HG03159 (cell line): ENCODE data around the gene RFC4.
"Not testable (repeated sequence)": the region's sequence is repeated elsewhere in the genome, so short reads cannot be mapped to it uniquely, and the experiment has no call there.

Experiments used
- ATAC-seq: cut with Tn5 transposase; IDR thresholded peaks from one replicate; pipeline ENCODE4 v1.9.1; 2021; ENCODE audit warnings: mild to moderate bottlenecking, moderate library complexity; ENCODE audit not compliant: unreplicated experiment

The RFC4 gene

DNA sequence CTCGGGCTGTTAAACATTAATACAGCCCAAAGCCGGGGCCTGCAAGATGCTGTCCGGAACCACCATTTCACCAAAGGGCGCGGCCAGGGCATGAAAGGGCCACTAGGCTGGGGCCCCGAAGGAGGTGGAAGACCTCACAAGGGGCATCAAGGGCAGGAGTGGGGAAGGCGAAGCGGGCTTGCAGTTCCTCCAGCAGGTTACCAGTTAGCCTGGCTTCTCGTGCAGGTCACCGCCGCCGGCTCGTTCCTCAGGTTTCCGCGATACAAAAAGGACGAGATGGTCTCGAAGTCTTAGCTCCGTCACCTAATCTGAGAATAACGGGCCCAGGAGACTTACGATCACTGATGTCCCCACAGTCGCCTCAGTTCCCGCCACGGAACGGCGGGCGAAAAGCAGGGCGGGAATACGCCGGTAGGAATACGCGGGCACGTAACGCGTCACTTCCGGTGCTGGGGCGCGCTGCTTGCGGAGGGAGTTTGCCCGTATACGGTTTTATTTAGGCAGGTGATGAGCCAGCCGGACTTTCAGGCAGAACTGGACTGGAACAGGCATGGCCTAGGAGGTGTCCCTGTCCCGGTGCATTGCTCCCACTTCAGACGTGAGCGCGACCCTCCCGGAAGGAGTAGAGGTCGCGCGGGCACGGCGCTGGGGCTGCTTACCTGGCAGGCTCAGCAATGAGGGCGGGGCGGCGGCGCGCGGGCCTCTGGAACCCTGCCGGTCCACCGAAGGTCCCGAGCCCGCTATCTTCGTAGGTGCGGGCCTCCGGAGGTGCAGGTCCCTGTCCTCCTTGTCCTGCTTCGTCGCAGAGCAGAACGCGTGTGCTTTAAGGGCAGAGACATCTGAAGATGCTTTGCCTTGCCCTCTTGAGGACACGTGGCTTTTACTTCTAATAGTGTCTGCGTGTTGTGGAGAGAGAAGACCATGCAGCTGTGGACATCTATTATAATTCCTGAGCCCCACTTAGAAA is at the start of gene RFC4:
Gene RFC4 (minus strand): TSS at position 394 of the 967 bp plus-strand sequence. CDS start 1,769 bp downstream, outside the sequence.
- peak; percentile 89 for ATAC-seq

DNA sequence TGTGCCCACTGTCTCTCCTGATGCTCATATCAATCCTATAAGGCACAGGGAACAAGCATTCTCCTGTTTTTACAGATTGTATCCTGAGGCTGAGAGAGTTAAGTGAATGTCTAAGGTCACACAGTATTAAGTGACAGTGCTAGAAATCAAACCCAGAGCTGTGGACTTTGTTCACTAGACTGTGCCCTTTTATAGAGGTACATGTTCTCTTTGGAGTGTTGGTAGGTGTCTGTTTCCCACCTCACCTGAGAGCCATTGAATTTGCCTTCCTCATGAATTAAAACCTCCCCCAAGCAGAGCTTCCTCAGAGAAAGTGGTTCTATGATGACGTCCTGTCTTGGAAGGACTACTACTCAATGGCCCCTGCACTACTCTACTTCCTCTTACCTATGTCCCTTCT is 48.7 kb upstream of the RFC4 start:
- no peak for ATAC-seq

DNA sequence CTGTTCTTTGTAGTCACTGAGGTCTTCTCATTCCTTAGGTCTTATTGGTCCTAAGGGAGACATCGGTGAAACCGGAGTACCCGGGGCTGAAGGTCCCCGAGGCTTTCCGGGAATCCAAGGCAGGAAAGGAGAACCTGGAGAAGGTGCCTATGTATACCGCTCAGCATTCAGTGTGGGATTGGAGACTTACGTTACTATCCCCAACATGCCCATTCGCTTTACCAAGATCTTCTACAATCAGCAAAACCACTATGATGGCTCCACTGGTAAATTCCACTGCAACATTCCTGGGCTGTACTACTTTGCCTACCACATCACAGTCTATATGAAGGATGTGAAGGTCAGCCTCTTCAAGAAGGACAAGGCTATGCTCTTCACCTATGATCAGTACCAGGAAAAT is 47.9 kb upstream of the RFC4 start:
- ATAC-seq = no peak

DNA sequence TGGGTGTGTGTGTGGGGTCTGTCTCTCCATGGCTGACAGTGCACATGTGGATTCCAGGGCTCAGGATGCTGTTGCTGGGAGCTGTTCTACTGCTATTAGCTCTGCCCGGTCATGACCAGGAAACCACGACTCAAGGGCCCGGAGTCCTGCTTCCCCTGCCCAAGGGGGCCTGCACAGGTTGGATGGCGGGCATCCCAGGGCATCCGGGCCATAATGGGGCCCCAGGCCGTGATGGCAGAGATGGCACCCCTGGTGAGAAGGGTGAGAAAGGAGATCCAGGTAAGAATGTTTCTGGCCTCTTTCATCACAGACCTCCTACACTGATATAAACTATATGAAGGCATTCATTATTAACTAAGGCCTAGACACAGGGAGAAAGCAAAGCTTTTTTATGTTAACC is 46.7 kb upstream of the RFC4 start:
- no peak for ATAC-seq

- not testable (repeated sequence) for ATAC-seq
These were observed 45.6 kb upstream of the RFC4 start for GRCh38 chr3:186851835-186852234.

- no peak for ATAC-seq
These were observed 43.2 kb upstream of the RFC4 start for GRCh38 chr3:186849374-186849975.

- no peak for ATAC-seq
These were observed 41.2 kb upstream of the RFC4 start for GRCh38 chr3:186847437-186847836.

- no peak for ATAC-seq
These were observed 39.5 kb upstream of the RFC4 start for GRCh38 chr3:186845756-186846155.

GRCh38 chr3:186844908-186845307 is 38.6 kb upstream of the RFC4 start:
- ATAC-seq = no peak

- ATAC-seq = no peak
These were observed 36.8 kb upstream of the RFC4 start for GRCh38 chr3:186843039-186843432.

- no peak for ATAC-seq
These were observed 36.2 kb upstream of the RFC4 start, which contains the start of gene ADIPOQ for GRCh38 chr3:186842426-186843038. Gene ADIPOQ (plus strand): TSS chr3:186842710. CDS start chr3:186853059, 10,349 bp downstream.

- ATAC-seq = no peak
These were observed 35.3 kb upstream of the RFC4 start for GRCh38 chr3:186841620-186842019.

GRCh38 chr3:186839874-186840641 is 33.8 kb upstream of the RFC4 start:
- no peak for ATAC-seq

DNA sequence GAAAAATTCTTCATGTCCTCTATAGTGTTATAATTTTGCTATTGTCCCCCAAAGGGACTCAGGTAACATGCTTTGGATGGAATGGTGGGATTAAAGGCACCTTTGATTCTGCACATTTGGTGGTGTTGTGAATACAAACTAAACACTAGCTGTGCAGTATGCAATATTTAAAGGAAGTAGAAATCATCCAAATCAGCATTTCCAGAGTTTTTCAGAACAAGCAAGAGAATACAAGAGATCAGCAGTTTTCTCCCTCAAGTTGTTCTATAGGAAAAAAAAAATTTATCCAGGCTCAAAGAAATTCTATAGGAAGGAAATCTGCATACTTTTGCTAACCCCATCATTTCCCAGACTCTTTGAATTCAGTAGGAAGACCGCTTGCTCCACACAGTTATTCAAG is 26.0 kb upstream of the RFC4 start:
- ATAC-seq = no peak

DNA sequence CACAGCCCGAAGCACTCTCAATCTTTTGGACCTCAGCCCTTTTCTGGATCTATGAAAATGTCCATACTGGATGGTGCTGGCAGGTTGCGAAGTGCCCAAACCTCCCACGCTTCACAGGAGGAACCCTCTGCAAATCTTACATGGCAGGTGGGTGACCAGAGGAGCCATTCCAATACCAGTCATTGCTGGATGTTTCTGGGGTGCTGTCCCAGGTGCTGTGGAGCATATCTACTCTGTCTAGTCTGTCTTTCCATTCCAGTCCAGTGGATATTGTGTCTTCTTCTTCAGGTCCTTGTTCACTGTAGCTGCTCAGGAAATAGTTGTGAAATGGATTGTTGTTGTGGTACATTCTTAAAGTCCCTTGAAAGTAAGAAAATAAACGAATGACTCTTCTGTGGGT is 25.5 kb upstream of the RFC4 start:
- no peak for ATAC-seq

DNA sequence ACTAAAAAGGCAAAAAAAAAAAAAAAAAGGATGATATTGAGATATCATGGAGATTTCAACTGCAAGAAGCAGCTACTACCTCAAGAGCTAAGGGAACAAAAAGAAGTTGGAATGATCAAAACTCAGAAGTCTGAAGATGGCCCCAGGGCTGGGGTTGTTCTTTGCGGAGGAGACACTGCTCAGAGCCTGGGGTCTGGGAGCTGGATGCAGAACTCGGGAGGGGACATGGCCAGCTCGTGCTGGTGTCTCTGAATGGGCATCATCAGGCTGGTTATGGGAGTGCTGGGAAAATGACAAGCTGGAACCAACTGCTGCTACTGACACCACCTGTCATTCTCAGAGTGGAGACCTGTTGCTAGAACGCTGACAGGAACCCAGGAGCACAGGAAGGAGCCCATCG is 22.1 kb upstream of the RFC4 start:
- no peak for ATAC-seq

GRCh38 chr3:186826976-186827857 is 20.9 kb upstream of the RFC4 start:
- ATAC-seq = peak; percentile 88

- no peak for ATAC-seq
These were observed 20.2 kb upstream of the RFC4 start for GRCh38 chr3:186826410-186826975.

DNA sequence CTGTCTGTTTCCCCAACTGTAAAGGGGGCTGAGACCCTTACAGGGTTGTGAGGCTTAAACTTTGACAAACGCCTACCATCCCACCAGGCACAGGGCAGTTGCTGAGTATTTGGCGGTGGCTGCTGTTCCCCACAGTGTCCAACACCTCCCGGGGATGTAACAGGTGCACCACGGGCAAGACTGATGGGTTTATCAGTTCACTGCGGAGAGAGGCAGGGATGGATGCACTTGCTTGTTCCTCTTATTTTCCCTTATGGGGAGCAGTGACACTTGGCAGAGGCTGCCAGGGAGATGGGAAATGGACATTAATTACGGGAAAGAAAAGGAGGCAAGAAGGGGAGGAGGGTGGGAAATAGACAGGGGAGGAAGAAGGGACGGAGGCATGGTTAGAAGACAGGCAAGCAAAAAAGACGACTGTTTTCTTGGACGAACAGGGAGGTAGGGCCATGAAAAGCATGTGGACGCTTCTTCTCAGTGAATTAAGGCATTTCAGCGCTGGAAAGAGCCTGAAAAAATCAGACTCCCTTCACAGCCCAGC is 19.7 kb upstream of the RFC4 start:
- no peak for ATAC-seq
